HG02884 (cell line): ENCODE measurements around the gene SEPHS2.

Experiments used
- ATAC-seq: cut with Tn5 transposase; IDR thresholded peaks from one replicate; pipeline ENCODE4 v1.9.1; 2021; ENCODE audit warnings: mild to moderate bottlenecking, moderate library complexity; ENCODE audit not compliant: unreplicated experiment

The SEPHS2 gene

GRCh38 chr16:30434852-30435251, 10.8 kb downstream of the SEPHS2 start:
- ATAC-seq, result no peak

DNA sequence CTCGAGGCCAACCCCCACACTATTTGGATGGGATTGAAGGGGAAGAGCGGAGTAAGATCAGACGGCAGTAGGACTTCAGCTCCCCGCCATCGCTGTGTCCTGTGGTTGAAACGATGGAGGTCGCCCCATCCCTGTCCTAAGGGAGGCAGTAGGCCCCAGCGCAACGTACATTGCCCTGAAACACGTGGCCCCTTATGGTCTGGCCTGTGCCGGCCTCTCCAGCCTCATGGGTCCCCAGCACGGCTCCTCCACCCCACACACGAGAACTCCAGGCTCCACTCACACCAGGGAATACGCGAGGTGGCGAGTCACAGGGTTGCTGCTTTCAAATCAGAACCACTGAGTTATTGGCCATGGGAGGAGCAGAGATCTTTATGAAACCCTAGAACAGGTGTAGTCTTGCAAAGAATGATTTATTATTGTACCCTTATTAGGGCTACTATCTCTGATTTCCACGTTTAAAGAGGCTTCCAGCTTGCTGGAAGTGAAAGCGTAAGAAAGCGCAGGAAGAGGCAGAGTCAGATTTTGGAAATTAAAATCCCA, 15.2 kb downstream of the SEPHS2 start:
- peak; percentile 10 for ATAC-seq

GRCh38 chr16:30429678-30430427, 15.8 kb downstream of the SEPHS2 start, which contains the start of gene DCTPP1:
Gene DCTPP1 (minus strand): TSS chr16:30430030. CDS start chr16:30429980, 50 bp downstream.
- peak; percentile 96 for ATAC-seq

- no peak for ATAC-seq
Measured at GRCh38 chr16:30429418-30429677, 16.3 kb downstream of the SEPHS2 start.

DNA sequence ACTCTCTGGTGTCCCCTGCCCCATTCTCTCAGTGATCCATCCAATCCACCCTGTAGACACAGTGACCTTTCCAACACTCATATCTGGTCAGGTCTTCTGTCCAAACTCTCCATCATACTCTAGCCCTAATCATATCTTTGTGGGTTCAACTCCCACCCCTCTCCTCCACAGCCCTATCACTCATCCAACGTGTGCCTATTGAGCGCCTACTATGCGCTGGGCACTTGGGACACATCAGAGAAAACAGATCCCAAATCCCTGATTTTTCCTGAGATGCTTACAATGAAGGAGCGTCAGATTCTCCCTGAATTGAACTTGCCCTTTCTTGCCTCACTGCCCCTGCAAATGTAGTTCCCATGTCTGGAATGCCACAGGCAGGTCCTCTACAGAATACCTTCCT, 17.6 kb downstream of the SEPHS2 start:
- ATAC-seq, result no peak

DNA sequence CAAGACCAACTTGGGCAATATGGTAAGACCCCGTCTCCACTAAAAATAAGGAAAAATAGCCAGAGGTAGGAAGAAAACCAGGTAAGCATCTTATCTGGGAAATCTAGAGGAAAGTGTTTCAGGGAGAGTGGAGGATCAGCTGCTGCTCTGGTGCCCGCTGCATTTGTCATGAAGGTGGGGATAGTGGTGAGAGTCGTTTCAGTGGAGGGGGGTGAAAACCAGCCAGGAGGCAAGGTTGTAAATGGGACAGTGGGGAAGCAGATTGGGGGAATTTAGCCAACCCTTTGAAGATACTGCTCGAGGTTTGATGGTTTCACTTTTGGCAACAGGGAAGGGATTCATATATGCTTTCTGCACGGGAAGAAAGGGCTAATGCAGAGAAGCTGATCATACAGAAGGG, 24.7 kb downstream of the SEPHS2 start:
- no peak for ATAC-seq

GRCh38 chr16:30418350-30419181, 27.1 kb downstream of the SEPHS2 start:
- no peak for ATAC-seq

GRCh38 chr16:30417529-30418349, 27.9 kb downstream of the SEPHS2 start:
- peak; percentile 70 for ATAC-seq

GRCh38 chr16:30416624-30417528, 28.8 kb downstream of the SEPHS2 start:
- no peak for ATAC-seq

DNA sequence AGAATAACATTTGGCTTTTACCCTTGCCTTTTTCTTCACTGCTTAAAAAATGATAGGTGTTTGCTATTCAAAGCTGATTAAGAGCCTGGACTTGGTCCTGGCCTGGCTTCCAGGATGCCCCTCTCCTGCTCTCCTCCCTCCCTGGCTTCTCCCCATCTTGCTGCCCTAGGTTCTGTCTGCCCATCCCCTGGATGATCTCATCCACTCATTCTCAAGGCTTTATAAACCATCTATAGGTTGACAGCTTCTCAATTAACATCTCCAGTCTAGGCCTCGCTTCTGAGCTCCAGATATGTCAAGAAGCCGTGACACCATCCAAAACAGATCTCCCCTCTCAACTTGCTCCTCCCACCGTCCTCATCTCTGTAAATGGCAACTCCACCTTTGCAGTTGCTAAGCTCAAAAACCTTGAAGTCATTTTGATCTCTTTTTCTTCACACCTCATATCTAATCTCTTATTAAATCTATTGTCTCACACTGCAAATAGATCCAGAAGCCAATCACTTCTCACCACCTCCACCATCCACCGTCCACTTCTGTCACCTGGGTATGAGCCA, 29.5 kb downstream of the SEPHS2 start:
- no peak for ATAC-seq

- no peak for ATAC-seq
Measured at GRCh38 chr16:30414159-30414558, 31.5 kb downstream of the SEPHS2 start.

GRCh38 chr16:30413112-30413806, 32.4 kb downstream of the SEPHS2 start:
- no peak for ATAC-seq

DNA sequence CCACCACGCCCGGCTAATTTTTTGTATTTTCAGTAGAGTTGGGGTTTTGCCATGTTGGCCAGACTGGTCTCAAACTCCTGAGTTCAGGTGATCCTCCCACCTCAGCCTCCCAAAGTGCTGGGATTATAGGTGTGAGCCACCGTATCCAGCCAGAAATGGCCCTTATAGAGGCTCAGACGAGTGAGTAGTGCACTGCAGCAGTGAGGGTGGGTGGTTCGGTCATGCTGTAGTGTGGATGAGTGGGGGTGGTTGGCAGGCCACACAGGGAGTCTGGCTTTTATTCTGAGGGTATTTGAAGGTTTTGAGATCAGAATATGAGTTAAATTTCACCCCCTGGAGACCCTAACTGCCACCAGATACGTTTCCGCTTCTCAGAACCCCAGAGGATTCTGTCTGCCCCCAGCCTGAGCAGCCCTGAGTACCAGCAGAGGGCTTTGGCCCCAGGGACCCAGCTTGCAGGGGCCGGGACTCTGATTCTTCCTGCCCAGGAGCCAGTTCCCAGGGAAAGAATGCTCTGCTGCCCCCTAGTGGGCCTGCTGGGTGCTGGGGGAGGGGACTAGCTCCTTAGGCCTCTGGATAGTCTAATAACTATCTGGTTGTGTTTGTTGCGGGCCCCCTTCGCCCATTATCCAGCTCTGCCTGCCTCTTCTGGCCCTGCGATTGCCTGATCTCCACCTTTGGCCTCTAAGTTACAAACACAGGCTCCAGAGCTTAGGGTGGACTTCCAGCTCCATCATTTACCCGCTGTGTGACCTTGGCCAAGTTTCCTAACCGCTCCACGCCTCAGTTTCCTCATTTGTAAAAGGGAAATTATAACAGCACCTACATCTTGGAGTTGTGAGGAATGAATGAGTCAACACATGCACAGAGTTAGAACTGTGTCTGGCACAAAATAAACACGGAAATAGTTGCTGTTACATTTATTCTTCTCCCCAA, 36.3 kb downstream of the SEPHS2 start:
- no peak for ATAC-seq

GRCh38 chr16:30407804-30408534, 37.7 kb downstream of the SEPHS2 start:
- ATAC-seq, result no peak

GRCh38 chr16:30407102-30407803, 38.4 kb downstream of the SEPHS2 start, which contains the start of gene ZNF771:
Gene ZNF771 (plus strand): TSS chr16:30407606. CDS start chr16:30408054, 448 bp downstream.
- peak; percentile 76 for ATAC-seq

- ATAC-seq, result peak; percentile 8
Measured at GRCh38 chr16:30406795-30407101, 38.9 kb downstream of the SEPHS2 start.
